Stimulated activated CD8-positive, alpha-beta memory T cell treated with anti-CD3 and anti-CD28 coated beads, Interleukin-2, amount 100 ng/mL, for 48 hours (primary cell): Measurements from ENCODE around the gene MYPOP.

Experiments used
- DNase-seq, 2 donors: peaks; one replicate each; pipeline ENCODE4 v3.0.0-alpha.2; 2020; ENCODE audit warnings: low read depth in 2 of 2

Gene MYPOP

GRCh38 chr19:45901912-45902650 lies at the start of gene MYPOP:
Gene MYPOP (minus strand): TSS chr19:45902613. CDS start chr19:45901773, 840 bp downstream.
- no peak for DNase-seq

GRCh38 chr19:45947926-45948325 lies 45.5 kb upstream of the MYPOP start:
- no peak for DNase-seq

- no peak for DNase-seq
These were observed 38.0 kb upstream of the MYPOP start for GRCh38 chr19:45940515-45940805.

- DNase-seq, result no peak
These were observed 37.5 kb upstream of the MYPOP start for GRCh38 chr19:45939792-45940514.

- DNase-seq, result no peak
These were observed 36.4 kb upstream of the MYPOP start for GRCh38 chr19:45938733-45939319.

- DNase-seq, result no peak
These were observed 32.9 kb upstream of the MYPOP start for GRCh38 chr19:45935267-45935666.

GRCh38 chr19:45934551-45935230 lies 32.3 kb upstream of the MYPOP start:
- DNase-seq, result no peak

- no peak for DNase-seq
These were observed 31.3 kb upstream of the MYPOP start for GRCh38 chr19:45933759-45934158.

- no peak for DNase-seq
These were observed 28.6 kb upstream of the MYPOP start for GRCh38 chr19:45931055-45931454.

- no peak for DNase-seq
These were observed 26.8 kb upstream of the MYPOP start for GRCh38 chr19:45929247-45929646.

GRCh38 chr19:45927565-45928261 lies 25.3 kb upstream of the MYPOP start:
- peak; percentile 69 to 78 for DNase-seq

- DNase-seq, result no peak
These were observed 22.6 kb upstream of the MYPOP start for GRCh38 chr19:45924891-45925447.

- DNase-seq, result no peak
These were observed 19.9 kb upstream of the MYPOP start for GRCh38 chr19:45922281-45922680.

- no peak for DNase-seq
These were observed 18.0 kb upstream of the MYPOP start for GRCh38 chr19:45920458-45920857.

- DNase-seq, result no peak
These were observed 17.3 kb upstream of the MYPOP start for GRCh38 chr19:45919678-45920077.

- no peak for DNase-seq
These were observed 16.3 kb upstream of the MYPOP start for GRCh38 chr19:45918721-45919120.

GRCh38 chr19:45917421-45918091 lies 15.1 kb upstream of the MYPOP start:
- DNase-seq, result no peak

- DNase-seq, result peak in 1 of 2 donors; percentile 8
These were observed 11.7 kb upstream of the MYPOP start, which contains the start of gene NANOS2 for GRCh38 chr19:45913874-45914830. Gene NANOS2 (minus strand): TSS chr19:45914778. CDS start chr19:45914693, 85 bp downstream.

- no peak for DNase-seq
These were observed 8.9 kb upstream of the MYPOP start for GRCh38 chr19:45911291-45911690.

GRCh38 chr19:45908956-45909355 lies 6.5 kb upstream of the MYPOP start:
- DNase-seq, result no peak
